ENCODE data around the gene PCDH9.

DNA sequence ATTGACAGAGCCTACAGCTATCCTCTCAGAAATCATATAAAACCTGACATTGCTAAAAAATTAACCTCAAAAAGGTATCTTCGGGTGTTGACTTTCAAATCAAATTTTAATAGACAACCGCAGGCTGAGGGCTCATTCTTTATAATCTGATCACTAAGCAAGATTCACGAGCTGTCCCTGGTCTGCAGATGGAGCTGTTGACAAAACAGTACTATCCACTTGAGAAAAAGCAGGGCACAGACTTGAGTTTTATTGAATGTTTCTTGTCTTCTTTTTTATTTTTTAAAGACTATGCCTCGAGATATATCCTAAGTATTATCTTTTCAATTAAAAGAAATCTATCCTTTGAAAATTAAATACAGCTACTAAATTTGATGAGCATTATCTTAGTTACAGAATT lies 540.5 kb downstream of the PCDH9 start:
- TF ChIP-seq ZNF274 (IDR thresholded peaks at IDR 0.05; ENCODE audit: low read depth, low read length), result no peak
- no peak for TF ChIP-seq YY1 (IDR thresholded peaks at IDR 0.05; ENCODE audit: insufficient read depth, insufficient read length)
- no peak for TF ChIP-seq SUZ12 (IDR thresholded peaks at IDR 0.05; ENCODE audit: extremely low read depth, insufficient read depth, insufficient read length)

Measured in NT2/D1 (cell line).